ENCODE data around the gene FREM2. TPM values are rescaled to one million over a fixed set of nuclear protein-coding genes. Genes with fewer than 3 reads are reported as not detected.

Gene FREM2
- total and polyA plus RNA-seq, 2 of the 4 experiments (the other 2 are of a cell fraction): not detected

DNA sequence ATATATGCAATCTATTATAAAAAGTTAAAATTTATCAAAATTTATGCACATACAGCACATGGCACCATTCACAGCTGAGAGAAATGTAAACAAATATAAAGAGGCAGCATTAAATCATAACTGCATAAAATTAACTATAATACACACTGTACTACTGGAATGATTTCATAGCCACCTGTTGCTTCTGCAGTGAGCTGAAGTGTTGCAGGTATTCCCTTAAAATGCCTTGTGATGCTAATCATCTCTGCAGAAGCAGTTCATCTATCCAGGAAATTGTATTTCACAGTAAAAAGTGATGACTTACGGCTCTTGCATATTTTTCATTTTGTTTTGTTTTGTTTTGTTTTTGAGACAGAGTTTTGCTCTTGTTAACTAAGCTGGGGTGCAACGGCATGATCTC lies 221.7 kb downstream of the FREM2 start:
- CTCF ChIA-PET: no interaction called here

More for the DNA sequence above, 221.7 kb downstream of the FREM2 start:
- H2AK5ac ChIP-seq (ENCODE audit: low read depth, low read length): no peak overlapping the region
- H3K4ac ChIP-seq (ENCODE audit: low read depth, low read length): no peak overlapping the region
- no peak overlapping the region for H2BK20ac ChIP-seq (ENCODE audit: low read depth, low read length)
- H4K5ac ChIP-seq (ENCODE audit: low read depth, low read length): no peak overlapping the region
- in situ Hi-C loops (cut with MboI; ENCODE audit: low sequenced_read_pairs): no loop called here
- H3K36me3 ChIP-seq (ENCODE audit: control insufficient read depth, insufficient read depth, low read length): no peaks in the 10 kb centered on the region
- no peaks in the 10 kb centered on the region for H3K9me3 ChIP-seq (ENCODE audit: control insufficient read depth, insufficient read depth, low read length)
- H3K9me1 ChIP-seq (ENCODE audit: insufficient read depth, low read length): no peaks in the 10 kb centered on the region
- no peak overlapping the region for H2BK15ac ChIP-seq (ENCODE audit: low read depth, low read length)
- POLR2A ChIA-PET (ENCODE audit: unreplicated experiment): no interaction called here
- dilution Hi-C loops (cut with HindIII; ENCODE audit: low sequenced_read_pairs, unreplicated experiment): no loop called here
- H2BK120ac ChIP-seq (ENCODE audit: low read depth, low read length): no peak overlapping the region
- H3K4me2 ChIP-seq (ENCODE audit: low read depth, low read length): no peak overlapping the region
- no peak overlapping the region for H3K14ac ChIP-seq (replicated peaks; ENCODE audit: low read depth, low read length)
- no peaks in the 10 kb centered on the region for H4K20me1 ChIP-seq (ENCODE audit: insufficient read depth, low read length)
- no peak overlapping the region for H3K9ac ChIP-seq (ENCODE audit: low read depth, low read length)
- BruUV-seq (replicated peaks): no TSS peak
- H3K4me1 ChIP-seq (ENCODE audit: control insufficient read depth, insufficient read depth, low read length): no peaks in the 10 kb centered on the region
- no peak overlapping the region for H3K18ac ChIP-seq (ENCODE audit: low read depth, low read length)
- no peak for DNase-seq
- H3K56ac ChIP-seq (ENCODE audit: extremely low read depth, insufficient read depth, low read length): no peak overlapping the region
- no peaks in the 10 kb centered on the region for H3K79me1 ChIP-seq (ENCODE audit: low read depth in 1 of 2, low read length in 2 of 2)
- no peaks in the 10 kb centered on the region for H3K27me3 ChIP-seq (ENCODE audit: control insufficient read depth, insufficient read depth, low read length)
- H2BK5ac ChIP-seq (ENCODE audit: low read depth, low read length, poor library complexity, severe bottlenecking): no peak overlapping the region
- no peak for ATAC-seq (ENCODE audit: low read depth)
- no peak overlapping the region for H4K8ac ChIP-seq (ENCODE audit: low read depth in 2 of 2, low read length in 2 of 2)
- H3K23ac ChIP-seq (ENCODE audit: low read depth, low read length): no peak overlapping the region
- intact Hi-C loops (cut with micrococcal nuclease): no loop called here
- no peak overlapping the region for H2AK9ac ChIP-seq (replicated peaks; ENCODE audit: low read depth, low read length, poor library complexity)
- no peak overlapping the region for H3K4me3 ChIP-seq (ENCODE audit: insufficient read depth, low read depth, low read length)
- H3K27ac ChIP-seq (ENCODE audit: insufficient read depth, low read length): no peak overlapping the region
- no peak overlapping the region for H2AFZ ChIP-seq (replicated peaks; ENCODE audit: low read length, poor library complexity)
- no peak for TF ChIP-seq MXI1 (IDR thresholded peaks at IDR 0.05; ENCODE audit: borderline replicate concordance, low read depth, low read length)
- TF ChIP-seq RFX5 (IDR thresholded peaks at IDR 0.05; ENCODE audit: low read depth, low read length): no peak
- TF ChIP-seq CEBPB (IDR thresholded peaks at IDR 0.05; ENCODE audit: low read depth, low read length): no peak
- no peak for TF ChIP-seq POLR2A (IDR thresholded peaks at IDR 0.05; ENCODE audit: low read depth, low read length)
- no peak for TF ChIP-seq FOS (IDR thresholded peaks at IDR 0.05; ENCODE audit: low read depth, low read length)
- TF ChIP-seq BHLHE40 (IDR thresholded peaks at IDR 0.05; ENCODE audit: low read depth, low read length): no peak
- TF ChIP-seq CHD1 (IDR thresholded peaks at IDR 0.05; ENCODE audit: low read depth, low read length): no peak
- no peak for TF ChIP-seq RAD21 (IDR thresholded peaks at IDR 0.05; ENCODE audit: low read length)
- no peak for TF ChIP-seq MAZ (IDR thresholded peaks at IDR 0.05; ENCODE audit: borderline replicate concordance, low read depth, low read length)
- no peak for TF ChIP-seq RCOR1 (IDR thresholded peaks at IDR 0.05; ENCODE audit: insufficient replicate concordance, low read length)
- TF ChIP-seq, protein P1, sequence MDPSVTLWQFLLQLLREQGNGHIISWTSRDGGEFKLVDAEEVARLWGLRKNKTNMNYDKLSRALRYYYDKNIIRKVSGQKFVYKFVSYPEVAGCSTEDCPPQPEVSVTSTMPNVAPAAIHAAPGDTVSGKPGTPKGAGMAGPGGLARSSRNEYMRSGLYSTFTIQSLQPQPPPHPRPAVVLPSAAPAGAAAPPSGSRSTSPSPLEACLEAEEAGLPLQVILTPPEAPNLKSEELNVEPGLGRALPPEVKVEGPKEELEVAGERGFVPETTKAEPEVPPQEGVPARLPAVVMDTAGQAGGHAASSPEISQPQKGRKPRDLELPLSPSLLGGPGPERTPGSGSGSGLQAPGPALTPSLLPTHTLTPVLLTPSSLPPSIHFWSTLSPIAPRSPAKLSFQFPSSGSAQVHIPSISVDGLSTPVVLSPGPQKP (IDR thresholded peaks at IDR 0.05; ENCODE audit: borderline replicate concordance, low read depth, low read length): no peak
- TF ChIP-seq, protein P2, sequence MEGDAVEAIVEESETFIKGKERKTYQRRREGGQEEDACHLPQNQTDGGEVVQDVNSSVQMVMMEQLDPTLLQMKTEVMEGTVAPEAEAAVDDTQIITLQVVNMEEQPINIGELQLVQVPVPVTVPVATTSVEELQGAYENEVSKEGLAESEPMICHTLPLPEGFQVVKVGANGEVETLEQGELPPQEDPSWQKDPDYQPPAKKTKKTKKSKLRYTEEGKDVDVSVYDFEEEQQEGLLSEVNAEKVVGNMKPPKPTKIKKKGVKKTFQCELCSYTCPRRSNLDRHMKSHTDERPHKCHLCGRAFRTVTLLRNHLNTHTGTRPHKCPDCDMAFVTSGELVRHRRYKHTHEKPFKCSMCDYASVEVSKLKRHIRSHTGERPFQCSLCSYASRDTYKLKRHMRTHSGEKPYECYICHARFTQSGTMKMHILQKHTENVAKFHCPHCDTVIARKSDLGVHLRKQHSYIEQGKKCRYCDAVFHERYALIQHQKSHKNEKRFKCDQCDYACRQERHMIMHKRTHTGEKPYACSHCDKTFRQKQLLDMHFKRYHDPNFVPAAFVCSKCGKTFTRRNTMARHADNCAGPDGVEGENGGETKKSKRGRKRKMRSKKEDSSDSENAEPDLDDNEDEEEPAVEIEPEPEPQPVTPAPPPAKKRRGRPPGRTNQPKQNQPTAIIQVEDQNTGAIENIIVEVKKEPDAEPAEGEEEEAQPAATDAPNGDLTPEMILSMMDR (conservative IDR thresholded peaks at IDR 0.05; ENCODE audit: low read depth, low read length): no peak
- TF ChIP-seq NFE2L2 (IDR thresholded peaks at IDR 0.05; ENCODE audit: low read depth, low read length): no peak
- no peak for TF ChIP-seq SMC3 (IDR thresholded peaks at IDR 0.05; ENCODE audit: low read depth, low read length)
- no peak for TF ChIP-seq MAFK (IDR thresholded peaks at IDR 0.05; ENCODE audit: low read depth, low read length)
- TF ChIP-seq, protein P3, sequence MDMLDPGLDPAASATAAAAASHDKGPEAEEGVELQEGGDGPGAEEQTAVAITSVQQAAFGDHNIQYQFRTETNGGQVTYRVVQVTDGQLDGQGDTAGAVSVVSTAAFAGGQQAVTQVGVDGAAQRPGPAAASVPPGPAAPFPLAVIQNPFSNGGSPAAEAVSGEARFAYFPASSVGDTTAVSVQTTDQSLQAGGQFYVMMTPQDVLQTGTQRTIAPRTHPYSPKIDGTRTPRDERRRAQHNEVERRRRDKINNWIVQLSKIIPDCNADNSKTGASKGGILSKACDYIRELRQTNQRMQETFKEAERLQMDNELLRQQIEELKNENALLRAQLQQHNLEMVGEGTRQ (IDR thresholded peaks at IDR 0.05; ENCODE audit: low read depth, low read length): no peak
- WGBS, 2 experiments (ENCODE audit: extremely low coverage in 2 of 2, insufficient read length in 1 of 2): no CpG with 5 or more reads among the region's 2 CpGs
- no peak overlapping the region for H4K91ac ChIP-seq (ENCODE audit: insufficient read depth, low read depth, low read length)

All from IMR-90 (cell line).